NCI-H446 (cell line): ENCODE data around the gene SLC7A9.
"Not testable (repeated sequence)": the region's sequence is repeated elsewhere in the genome, so short reads cannot be mapped to it uniquely, and the experiment has no call there.

ENCODE experiments used
- DNase-seq, 2 experiments: peaks; one replicate each; lab custom pipeline; 2025; lab: John Stamatoyannopoulos, UW

SLC7A9 gene

DNA sequence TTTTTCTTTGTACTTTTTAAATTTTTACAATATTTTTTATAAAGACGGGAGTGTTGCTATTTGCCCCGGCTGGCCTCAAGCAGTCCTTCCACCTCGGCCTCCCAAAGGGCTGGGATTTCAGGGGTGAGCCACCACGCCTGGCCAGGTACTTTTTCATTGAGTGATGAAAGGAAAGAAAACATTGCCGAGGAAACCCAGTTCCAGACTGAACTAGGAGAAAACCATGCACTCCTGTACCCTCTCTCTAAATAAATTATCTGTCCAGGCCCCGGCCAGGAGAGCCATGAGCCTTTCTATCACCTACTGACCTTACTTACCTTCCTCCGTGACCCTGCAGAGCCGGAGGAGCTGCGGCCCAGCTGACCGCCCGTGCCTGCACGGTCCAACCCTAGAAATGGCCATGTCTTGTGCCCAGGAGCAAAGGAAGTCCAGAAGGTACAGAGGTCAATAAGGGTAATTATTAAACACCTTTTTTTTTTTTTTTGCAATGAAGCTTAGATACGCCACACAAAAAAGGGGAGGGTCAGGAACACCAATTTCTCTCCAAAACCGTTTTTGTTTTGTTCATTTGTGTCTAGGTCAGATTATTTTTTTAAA, at the start of gene SLC7A9:
TSS of gene SLC7A9 (minus strand) at position 399 of the 597 bp plus-strand sequence. CDS start 1,233 bp downstream, outside the sequence.
- DNase-seq, result no peak

DNA sequence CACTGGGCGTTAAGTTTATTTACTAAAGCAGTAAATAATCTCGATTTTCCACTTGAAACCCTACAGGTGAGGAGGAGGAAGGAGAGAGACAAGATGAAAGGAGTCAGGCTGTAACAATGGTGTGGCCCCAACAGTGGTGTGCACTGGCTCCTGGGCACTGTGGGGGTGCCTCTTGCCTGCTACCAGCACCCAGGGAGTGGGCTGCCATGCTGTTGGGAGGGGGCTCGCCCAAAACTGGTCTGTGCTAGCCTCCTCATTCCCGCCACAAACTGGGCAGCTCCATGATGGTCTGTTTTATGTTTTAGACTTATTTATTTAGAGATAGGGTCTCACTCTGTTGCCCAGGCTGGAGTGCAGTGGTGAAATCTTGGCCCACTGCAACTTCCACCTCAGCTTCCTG, 49.8 kb upstream of the SLC7A9 start:
- DNase-seq, result no peak

DNA sequence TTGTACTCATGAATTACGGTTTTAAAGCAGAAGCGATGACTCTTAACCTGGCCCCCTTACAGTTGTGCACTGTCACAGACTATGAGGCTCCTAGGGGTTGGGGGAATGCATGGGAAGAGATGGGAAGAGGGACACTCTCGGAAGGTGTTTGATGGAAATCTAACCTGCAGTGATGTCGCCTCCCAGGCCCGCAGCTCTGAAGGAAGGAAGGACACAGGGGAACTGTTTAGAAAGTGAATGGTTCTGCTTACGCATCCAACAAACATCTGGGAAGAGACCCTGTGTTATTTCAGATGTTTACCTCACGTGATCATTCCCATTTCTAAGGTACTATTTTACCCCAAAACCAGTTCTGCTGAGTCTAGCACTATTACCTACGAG, 48.0 kb upstream of the SLC7A9 start:
- no peak for DNase-seq

DNA sequence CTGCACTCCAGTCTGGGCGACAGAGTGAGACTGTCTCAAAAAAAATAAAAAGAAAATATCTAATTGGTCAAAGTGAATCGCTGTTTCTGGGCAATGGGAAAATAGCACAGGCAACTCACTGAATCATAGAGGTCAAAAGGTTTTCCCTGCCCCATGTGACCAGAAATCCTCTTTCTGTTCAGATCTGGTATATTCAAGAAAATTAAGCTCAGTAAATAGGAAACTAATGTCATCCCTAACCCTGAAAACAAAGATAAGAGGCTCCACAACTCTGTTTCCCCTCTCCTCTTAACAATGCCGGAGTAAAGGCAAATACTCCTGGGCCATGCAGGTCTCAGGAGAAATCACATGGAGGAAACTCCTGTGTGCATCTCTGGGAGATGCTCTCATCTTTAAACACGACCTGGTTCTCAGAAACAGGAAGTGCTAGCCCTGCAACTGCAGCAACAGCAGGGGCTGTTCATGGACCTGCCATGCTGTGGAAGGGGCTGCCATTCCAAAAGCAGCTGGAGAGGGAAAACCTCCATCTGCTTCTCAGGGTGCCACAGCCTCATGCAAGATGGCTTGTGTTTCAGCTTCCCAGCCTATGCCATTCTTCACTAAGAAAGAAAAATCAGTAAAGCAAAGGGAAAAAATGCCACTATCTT, 47.5 kb upstream of the SLC7A9 start:
- DNase-seq, result no peak

DNA sequence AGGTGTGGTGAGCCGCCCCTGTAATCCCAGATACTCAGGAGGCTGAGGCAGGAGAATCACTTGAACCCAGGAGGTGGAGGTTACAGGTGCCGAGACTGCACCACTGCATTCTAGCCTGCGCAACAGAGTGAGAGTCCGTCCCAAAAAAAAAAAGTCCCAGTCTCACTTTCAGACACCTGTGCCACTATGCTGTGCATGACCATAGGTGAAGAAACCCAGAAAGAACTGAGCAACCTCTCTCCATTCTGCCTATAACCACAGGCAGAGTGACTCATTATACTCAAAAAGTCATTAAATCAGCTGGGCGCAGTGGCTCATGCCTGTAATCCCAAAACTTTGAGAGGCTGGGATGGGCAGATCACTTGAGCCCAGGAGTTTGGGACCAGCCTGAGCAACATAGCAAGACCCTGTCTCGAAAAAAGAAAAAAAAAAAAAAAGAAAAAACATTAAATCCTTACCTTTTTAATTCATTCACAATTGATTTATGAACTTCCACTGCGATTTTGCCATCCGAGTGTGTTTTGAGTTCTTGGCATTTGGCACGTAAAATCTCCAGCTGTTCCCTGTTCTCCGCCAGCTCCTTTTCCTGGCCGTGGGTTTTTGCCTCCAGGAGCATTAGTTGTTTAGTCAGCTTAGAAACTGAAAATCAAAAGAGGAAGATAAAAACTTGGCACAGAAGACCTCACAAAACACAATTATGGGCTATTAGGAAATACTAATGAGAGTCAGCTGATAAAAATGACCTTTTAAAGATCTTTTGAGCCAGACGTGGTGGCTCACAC, 45.5 kb upstream of the SLC7A9 start:
- peak; percentile 63 to 70 for DNase-seq

DNA sequence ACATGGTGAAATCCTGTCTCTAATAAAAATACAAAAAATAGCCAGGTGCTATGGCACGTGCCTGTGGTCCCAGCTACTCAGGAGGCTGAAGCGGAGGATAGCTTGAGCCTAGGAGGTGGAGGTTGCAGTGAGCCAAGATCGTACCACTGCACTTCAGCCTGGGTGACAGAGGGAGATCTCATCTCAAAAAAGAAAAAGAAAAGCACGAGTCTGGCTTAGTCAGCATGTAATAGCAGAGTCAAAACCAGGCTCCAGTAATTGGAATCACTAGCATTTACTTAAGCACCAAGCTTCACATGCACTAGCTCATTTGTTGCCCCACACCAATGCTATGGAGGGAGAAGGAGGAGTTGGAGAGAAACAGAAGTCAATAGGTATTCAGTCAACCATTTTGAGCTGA, 41.9 kb upstream of the SLC7A9 start:
- DNase-seq, result no peak

DNA sequence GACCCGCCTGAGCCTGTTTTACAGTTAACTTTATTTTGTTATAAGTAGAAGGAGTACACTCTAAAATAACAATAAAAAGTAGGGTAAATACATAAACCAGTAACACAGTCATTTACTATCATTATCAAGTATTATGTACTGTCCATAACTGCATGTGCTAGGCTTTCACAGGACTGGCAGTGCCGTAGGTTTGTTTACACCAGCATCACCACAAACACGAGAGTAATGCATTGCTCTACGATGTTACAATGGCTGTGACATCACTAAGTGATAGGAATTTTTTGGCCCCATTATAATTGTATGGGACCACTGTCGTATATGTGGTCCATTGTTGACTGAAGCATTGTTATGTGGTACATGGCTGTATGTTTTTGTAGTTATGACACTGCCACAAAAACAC, 41.3 kb upstream of the SLC7A9 start:
- DNase-seq, result no peak

DNA sequence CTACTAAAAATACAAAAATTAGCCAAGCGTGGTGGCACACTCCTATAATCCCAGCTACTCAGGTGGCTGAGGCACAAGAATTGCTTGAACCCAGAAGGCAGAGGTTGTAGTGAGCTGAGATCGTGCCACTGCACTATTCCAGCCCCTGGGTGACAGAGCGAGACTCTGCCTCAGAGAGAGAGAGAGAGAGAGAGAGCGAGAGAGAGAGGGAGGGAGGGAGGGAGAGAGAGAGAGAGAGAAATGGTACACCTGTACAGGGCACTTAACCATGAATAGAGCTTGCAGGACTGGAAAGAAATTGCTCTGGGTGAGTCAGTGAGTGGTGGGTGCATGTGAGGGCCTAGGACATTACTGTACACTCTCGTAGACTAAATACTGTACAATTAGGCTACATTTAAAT, 40.5 kb upstream of the SLC7A9 start:
- no peak for DNase-seq

DNA sequence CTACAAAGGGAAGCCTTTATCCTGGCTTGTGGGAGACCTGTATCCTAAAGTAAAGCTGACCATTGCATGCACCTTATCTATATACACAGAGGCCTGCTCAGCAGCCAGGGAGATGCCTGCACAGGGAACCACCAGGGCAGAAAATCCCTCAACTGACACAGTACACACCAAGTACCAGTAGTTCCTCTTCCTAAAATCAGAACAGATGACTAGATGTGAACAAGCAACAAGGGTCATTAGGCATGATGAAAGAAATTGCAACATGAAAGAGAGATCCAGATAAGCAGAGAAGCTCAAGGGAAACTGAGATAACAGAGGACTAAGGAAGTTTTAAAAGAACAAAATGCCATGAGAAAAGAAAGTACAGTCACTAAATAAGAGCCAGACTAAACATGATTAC, 39.7 kb upstream of the SLC7A9 start:
- no peak for DNase-seq

DNA sequence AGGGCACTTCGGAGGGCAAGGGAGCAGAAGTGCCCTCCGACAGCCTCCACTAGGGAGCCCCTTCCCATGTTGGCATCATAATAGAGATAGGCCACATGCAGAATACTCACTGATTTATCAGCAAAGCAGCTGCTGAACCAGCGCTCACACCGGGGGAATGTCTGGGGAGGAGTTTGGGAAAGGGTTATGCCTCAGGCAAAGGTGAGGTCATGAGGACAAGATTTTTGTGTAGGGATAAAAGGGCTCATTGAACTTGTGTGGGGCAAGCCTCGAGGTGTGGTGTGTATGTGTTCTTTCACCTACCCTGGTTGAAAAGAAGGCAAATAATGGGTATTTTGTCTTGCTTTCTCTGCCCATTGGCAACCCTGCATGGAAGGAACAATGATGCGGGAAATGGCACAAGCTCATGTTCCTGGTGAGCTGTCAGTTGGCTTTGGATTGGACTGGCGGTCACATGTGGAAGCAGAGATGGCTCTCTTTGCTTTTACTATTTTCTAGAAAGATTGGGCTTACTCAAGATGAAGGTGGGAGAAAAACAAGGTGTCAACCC, 39.1 kb upstream of the SLC7A9 start:
- DNase-seq, result no peak

DNA sequence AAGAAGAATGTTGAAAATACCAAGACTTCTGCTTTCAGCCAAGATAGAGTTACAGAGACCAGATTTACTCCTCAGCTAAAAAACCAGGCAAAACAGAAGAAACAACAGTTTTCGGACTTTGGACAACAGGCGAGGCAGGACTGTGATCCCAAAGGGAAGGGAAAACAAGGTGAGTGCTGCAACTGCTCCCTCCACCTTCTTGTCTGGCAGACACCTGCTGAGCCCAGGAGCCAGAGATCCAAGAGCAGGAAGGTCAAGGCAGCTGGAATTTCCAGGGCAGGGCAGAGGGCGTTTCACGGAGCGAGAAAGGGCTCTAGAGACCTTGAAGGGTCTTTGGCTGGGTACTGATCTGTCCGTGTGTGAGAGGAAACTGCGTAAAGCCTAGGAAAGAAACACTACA, 32.9 kb upstream of the SLC7A9 start:
- DNase-seq, result no peak

DNA sequence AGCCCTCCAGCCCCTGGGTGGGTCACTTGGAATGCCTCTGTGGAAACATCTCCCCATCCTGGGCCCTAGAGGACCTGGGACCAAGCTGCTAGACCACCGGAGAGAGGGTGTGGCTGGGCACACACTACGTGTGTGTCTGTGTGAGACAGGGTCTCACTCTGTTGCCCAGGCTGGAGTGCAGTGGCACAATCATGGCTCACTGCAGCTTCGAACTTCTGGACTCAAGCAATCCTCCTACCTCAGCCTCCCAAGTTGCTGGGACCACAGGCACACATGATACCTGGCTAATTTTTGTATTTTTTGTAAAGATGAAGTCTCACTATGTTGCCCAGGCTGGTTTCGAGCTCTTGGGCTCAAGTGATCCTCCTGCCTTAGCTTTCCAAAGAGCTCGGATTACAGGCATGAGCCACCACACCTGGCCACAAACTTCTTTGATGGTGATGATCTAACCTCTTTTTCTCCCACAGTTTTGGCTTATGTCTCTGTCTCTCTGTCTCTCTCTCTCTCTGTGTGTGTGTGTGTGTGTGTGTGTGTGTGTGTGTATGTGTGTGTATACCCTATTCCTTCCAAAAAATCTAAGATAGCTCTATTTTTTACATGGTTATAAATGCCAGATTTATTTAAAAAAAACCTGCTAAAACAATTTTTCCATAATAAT, 32.1 kb upstream of the SLC7A9 start:
- no peak for DNase-seq

DNA sequence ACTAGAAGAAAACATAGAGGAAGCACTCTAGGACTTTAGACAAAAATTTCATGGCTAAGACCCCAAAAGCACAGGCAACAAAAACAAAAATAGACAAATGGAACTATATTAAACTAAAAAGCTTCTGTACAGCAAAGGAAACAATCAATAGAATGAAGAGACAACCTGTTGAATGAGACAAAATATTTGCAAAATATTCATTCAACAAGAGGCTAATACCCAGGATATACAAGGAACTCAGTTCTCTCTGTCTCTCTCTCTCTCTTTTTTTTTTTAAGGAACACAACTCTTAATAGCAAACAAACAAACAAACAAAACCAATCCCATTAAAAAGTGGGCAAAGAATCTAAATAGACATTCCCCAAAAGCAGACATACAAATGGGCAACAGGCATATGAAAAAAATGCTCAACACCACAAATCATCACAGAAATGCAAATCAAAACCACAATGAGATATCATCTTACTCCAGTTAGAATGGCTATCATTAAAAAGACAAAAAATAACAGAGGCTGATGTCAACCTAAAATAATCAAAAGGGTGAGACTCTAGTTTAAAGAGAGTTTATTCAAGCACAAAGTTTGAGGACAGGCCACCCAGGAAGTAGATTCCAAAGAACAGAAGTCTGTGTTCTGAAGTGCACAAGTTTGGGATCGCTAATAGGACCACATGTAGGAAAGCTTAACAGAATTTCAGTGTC, 27.1 kb upstream of the SLC7A9 start:
- no peak for DNase-seq

DNA sequence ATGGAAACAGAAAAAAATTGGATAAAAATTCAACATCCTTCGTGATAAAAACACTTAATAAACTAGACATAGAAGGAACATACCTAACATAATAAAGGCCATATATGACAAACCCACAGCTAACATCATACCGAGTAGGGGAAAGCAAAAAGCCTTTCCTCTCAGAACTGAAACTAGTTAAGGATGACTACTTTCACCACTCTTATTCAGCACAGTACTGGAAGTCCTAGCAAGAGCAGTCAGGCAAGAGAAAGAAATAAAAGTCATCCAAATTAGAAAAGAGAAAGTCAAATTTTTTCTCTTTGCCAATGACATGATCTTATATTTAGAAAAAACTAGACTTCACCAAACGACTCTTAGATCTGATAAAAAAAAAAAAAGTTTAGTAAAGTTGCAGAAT, 25.8 kb upstream of the SLC7A9 start:
- no peak for DNase-seq

DNA sequence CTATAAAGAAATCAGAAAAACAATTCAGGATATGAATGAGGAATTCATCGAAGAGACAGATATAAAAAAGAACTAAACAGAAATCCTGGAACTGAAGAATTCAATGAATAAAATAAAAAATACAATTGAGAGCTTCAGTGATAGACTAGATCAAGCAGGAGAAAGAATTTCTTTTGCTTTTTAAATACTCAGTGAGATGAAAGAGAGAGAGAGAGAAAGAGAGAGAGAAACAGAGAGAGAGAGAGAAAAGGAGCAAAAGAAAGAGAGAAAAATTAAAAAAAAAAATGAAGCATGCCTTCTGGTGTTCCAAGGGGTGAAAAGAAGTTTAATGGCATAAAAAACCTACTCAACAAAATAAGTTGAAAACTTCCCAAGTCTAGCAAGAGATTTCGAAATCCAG, 22.0 kb upstream of the SLC7A9 start:
- no peak for DNase-seq

DNA sequence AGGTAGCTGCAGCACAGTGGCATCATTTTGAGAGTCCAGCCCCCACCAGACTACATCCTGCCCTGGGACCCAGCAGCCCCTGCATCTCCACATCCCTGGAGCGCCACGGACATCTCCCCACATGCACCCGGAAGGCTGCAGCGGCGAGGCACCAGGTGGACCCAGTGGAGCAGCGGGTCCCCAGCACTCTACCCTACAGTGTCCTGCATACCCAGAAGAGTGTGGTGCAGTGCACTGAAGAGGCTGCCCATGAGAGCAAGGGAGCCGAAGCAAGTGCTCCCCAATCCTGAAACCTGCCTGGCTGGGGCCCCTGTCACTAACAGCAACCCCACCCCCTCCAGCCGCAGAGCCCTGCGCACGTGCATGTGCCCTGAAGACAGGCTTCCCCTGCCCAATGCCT, 21.3 kb upstream of the SLC7A9 start:
- no peak for DNase-seq

DNA sequence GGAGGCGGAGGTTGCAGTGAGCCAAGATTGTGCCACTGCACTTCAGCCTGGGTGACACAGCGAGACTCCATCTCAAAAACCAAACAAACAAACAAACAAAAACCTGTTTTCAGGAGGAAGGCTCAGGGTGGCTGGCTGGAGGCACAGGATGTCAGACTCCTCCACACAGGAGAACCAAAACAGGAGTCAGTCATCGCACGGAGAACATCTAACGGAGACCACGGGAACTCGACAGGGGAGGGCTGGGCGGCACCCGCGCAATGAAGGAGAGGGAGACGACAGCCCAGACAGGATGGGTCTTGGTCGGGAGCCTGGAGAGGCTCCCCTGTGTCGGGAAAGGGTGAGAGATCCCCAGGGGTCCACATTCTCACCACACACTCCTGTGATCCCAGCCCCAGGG, 20.8 kb upstream of the SLC7A9 start:
- no peak for DNase-seq

DNA sequence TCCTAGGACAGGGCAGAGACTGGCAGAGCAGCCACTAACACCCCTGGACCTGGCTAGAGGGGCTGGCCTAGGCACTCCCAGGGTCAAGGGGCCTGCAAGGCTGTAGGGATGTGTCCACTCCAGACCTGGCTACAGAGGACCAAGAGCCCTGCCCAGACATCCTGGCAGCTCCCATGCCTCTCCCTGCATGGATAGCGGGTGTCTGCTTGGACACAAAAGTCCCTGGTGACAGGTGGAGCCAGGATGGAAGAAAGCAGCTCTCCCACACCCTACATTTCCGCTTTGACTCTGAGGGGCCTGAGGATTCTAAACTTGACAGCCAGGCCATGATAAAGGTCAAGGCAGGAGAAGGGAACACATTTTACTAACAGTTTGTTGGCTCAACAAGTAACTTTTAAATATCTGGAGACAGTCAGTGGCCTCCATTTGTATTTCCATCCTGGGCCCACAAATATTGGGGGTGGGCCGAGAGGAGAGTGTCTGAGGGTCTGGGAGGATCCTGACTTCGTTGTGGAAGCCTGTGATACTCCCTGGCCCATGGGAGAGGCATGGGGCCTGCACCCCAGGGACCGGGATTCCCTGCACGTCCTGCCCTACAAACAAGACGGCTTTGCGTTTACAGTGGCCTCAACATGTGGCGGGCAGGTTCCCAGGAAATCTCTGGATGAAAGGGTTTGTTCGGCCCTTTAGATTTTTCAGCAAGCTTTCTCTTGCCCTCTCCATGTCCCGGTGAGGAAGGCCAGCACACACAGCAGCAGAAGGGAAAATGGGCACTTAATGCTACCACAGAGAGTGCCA, 19.8 kb upstream of the SLC7A9 start:
- no peak for DNase-seq

DNA sequence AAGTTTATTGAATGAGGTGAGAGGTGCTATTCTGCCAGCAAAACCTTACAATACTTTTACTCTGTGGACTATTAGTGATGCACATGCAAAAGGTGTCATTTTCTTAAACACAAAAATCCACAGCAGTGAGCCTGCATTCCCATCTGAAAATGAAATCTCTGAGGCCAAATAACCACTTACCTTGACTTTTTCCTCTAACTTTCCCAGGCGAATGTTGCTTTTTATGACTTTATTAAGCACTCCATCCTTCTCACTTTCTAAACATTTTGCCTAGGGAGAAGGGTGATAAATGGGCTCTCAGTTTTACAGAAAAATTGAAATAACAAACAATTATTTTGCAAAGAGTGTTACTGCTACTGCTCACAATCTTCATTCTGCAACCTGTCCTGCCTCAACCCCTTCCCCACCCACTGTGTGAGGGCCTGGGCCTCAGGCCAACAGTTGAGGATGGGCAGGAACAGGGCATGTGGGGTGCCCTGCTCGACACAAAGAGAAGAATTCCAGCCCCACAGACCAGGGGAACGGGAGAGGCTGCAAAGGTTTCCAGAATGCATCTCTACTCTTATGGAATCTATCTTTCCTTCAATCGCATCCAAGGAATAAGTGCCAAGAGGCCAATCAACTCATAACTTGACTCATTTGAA, 18.1 kb upstream of the SLC7A9 start:
- no peak for DNase-seq

DNA sequence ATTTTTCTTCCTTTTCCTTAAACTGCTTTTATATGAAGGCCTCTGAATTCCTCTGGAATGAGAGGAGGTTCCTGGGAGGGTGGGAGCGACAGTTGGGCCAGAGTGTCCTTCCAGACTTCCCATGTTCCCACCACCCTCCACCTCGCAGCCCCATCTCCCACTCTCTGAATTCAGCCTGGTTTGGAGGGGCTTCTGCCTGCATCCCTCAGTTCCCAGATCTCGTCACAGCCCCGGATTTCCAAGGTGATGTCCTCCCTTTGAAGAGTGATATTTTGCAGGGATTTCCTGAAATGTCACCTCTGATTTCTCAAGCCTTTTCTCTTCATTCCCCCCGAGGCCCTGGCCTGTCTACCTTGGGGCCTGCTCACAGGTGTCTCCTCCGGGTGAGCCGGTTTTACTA, 16.7 kb upstream of the SLC7A9 start:
- DNase-seq, result no peak

DNA sequence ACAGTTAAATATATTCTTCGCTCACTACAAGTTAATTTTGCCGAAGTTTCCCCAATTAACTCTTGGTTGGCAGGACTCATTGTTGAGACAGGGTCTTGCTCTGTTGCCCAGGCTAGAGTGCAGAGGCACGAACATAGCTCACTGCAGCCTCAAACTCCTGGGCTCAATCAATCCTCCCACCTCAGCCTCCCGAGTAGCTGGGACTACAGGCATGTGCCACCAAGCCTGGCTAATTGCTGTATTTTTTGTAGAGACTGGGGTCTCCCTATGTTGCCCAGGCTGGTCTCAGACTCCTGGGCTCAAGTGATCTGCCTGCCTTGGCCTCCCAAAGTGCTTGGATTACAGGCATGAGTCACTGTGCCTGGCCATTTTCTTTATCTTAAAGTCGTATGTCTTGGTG, 15.7 kb upstream of the SLC7A9 start:
- not testable (repeated sequence) for DNase-seq
